PC-9 (cell line): ENCODE data around the gene SH3PXD2A. TPM values are rescaled to one million over a fixed set of nuclear protein-coding genes. Genes with fewer than 3 reads are reported as not detected.
"Not testable (repeated sequence)": the region's sequence is repeated elsewhere in the genome, so short reads cannot be mapped to it uniquely, and the experiment has no call there.

Experiments
- BruUV-seq: library from RNA; stranded (reverse); fragments of 400-500 nt; replicated peaks from 2 replicates; lab custom pipeline; 2021; lab: Mats Ljungman, UMichigan
- CTCF ChIA-PET: fragments of 300-600 bp; sonication (Branson Sonifier 250); formaldehyde crosslinking; loops from one replicate; lab custom pipeline; 2022; ENCODE audit warnings: antibody characterized with exemption; lab: Charles Lee
- POLR2A ChIA-PET: fragments of 300-600 bp; sonication (Branson Sonifier 250); formaldehyde crosslinking; loops from one replicate; lab custom pipeline; 2022; ENCODE audit warnings: antibody characterized with exemption; ENCODE audit not compliant: unreplicated experiment; lab: Charles Lee
- DNase-seq, 2 experiments: peaks; one replicate each; pipeline versions ENCODE4 v3.0.0 to v3.0.0-alpha.2; 2015 to 2022; ENCODE audit warnings: mixed read lengths in 1 of 2
- H2AFZ ChIP-seq: fragments of 200-600 bp; sonication (generic); 2 replicates; pipeline ENCODE4 v1.8.1; 2017; ENCODE audit warnings: antibody characterized with exemption
- H3F3A ChIP-seq: fragments of 200-600 bp; sonication (generic); 2 replicates; pipeline ENCODE4 v1.8.1; 2017; ENCODE audit warnings: antibody characterized with exemption, mild to moderate bottlenecking, low read depth; ENCODE audit not compliant: insufficient read depth
- H3K27ac ChIP-seq: fragments of 200-600 bp; sonication (generic); 2 replicates; pipeline ENCODE4 v1.6.1; 2016; ENCODE audit warnings: mixed run types
- H3K27me3 ChIP-seq: fragments of 200-600 bp; sonication (generic); 2 replicates; pipeline ENCODE4 v1.6.1; 2016; ENCODE audit warnings: low read depth, mixed run types; ENCODE audit not compliant: insufficient read depth
- H3K36me3 ChIP-seq: fragments of 200-600 bp; sonication (generic); 2 replicates; pipeline ENCODE4 v1.6.1; 2016; ENCODE audit warnings: low read depth, mixed run types
- H3K4me1 ChIP-seq: fragments of 200-600 bp; sonication (generic); replicated peaks from 2 replicates; pipeline ENCODE4 v1.6.1; 2016; ENCODE audit warnings: mixed run types; ENCODE audit not compliant: insufficient read depth
- H3K4me2 ChIP-seq: fragments of 200-600 bp; sonication (generic); 2 replicates; pipeline ENCODE4 v1.6.1; 2017; ENCODE audit warnings: mixed run types
- H3K4me3 ChIP-seq: fragments of 200-600 bp; sonication (generic); 2 replicates; pipeline ENCODE4 v1.6.1; 2016; ENCODE audit warnings: mixed run types
- H3K79me2 ChIP-seq: fragments of 200-600 bp; sonication (generic); 2 replicates; pipeline ENCODE4 v1.6.1; 2017; ENCODE audit warnings: low read depth, mixed run types
- H3K9me2 ChIP-seq: fragments of 200-600 bp; sonication (generic); 2 replicates; pipeline ENCODE4 v1.8.1; 2017; ENCODE audit warnings: mild to moderate bottlenecking; ENCODE audit not compliant: insufficient read depth
- H3K9me3 ChIP-seq: fragments of 200-600 bp; sonication (generic); 2 replicates; pipeline ENCODE4 v1.8.1; 2016; ENCODE audit warnings: low read depth; ENCODE audit not compliant: insufficient read depth
- H4K20me1 ChIP-seq: fragments of 200-600 bp; sonication (generic); 2 replicates; pipeline ENCODE4 v1.8.1; 2017; ENCODE audit not compliant: insufficient read depth
- EZH2 ChIP-seq: fragments of 200-600 bp; sonication (generic); IDR thresholded peaks from 2 replicates; pipeline ENCODE4 v1.8.0; 2017; ENCODE audit warnings: antibody characterized with exemption, low read depth
- intact Hi-C: fragments of 100-400 bp; cut with micrococcal nuclease; formaldehyde crosslinking; loops from one replicate; pipeline ENCODE4 v1.10.0; 2022; ENCODE audit not compliant: unreplicated experiment
- total RNA-seq: library from RNA; stranded (reverse); gene quantifications from 2 replicates; pipeline ENCODE4 v1.2.3, GENCODE V29; 2021
- TF ChIP-seq, protein P1 (sequence below): fragments of 200-600 bp; sonication (generic); conservative IDR thresholded peaks from 2 replicates; pipeline ENCODE4 v1.6.1; 2017; ENCODE audit warnings: mixed run types, antibody characterized with exemption, mild to moderate bottlenecking, moderate library complexity

Gene SH3PXD2A
- total RNA-seq, 1 experiment from 2014 or later, result 12.5 TPM

DNA sequence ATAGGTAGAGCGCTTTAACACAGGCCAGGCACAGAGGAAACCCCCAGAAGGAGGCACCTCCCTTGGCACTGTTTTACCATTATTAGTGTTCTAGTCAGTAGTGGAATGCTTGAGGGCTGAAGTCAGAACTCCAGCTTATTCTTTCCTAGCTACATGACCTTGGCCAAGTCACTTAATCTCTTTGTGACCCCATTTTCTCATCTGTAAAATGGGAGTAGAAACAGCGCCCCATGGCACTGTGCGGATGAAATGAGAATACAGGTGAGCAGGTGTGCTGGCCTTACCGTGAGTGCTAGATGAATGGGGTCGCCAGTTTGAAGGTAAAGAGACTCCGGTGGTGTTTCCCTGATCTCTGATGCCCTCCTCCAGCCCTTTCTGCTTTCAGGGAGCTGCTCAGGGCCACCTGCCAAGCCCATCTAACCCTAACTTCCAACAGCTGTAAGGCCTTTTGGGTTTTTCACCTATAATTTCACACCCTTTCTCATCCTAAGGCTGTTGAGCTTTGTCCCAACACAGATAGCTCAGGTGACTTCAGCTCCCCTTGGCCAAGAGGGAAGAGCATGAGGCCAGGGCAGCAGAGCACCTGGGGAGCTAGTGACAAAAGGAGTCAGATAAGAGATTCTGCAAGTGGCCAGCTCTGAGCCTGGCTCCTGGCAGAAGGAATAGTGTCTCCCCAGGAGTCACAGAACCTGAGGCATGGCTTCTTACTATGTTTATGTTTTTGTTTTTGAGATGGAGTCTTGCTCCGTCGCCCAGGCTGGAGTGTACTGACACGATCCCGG, 76.8 kb downstream of the SH3PXD2A start:
- TF ChIP-seq, protein P1, sequence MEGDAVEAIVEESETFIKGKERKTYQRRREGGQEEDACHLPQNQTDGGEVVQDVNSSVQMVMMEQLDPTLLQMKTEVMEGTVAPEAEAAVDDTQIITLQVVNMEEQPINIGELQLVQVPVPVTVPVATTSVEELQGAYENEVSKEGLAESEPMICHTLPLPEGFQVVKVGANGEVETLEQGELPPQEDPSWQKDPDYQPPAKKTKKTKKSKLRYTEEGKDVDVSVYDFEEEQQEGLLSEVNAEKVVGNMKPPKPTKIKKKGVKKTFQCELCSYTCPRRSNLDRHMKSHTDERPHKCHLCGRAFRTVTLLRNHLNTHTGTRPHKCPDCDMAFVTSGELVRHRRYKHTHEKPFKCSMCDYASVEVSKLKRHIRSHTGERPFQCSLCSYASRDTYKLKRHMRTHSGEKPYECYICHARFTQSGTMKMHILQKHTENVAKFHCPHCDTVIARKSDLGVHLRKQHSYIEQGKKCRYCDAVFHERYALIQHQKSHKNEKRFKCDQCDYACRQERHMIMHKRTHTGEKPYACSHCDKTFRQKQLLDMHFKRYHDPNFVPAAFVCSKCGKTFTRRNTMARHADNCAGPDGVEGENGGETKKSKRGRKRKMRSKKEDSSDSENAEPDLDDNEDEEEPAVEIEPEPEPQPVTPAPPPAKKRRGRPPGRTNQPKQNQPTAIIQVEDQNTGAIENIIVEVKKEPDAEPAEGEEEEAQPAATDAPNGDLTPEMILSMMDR, result no peak
- no peak for TF ChIP-seq EZH2
- DNase-seq, result no peak
- Histone ChIP-seq H3K79me2 (no peaks in the 10 kb centered on the region), H4K20me1 (no peaks in the 10 kb centered on the region), H3K4me1 (peaks cover 27% of the 10 kb centered on the region), H3K27ac (no peak overlapping the region), H3F3A (peaks cover 17% of the 10 kb centered on the region; the same call in 1 of the 2 replicates), H2AFZ (no peak overlapping the region), H3K4me3 (no peak overlapping the region), H3K9me3 (no peaks in the 10 kb centered on the region), H3K4me2 (no peak overlapping the region), H3K27me3 (no peaks in the 10 kb centered on the region), H3K9me2 (no peaks in the 10 kb centered on the region), H3K36me3 (no peaks in the 10 kb centered on the region)
- CTCF ChIA-PET, result no interaction called here
- POLR2A ChIA-PET, result no interaction called here
- no TSS peak for BruUV-seq
- intact Hi-C loops, result no loop called here

DNA sequence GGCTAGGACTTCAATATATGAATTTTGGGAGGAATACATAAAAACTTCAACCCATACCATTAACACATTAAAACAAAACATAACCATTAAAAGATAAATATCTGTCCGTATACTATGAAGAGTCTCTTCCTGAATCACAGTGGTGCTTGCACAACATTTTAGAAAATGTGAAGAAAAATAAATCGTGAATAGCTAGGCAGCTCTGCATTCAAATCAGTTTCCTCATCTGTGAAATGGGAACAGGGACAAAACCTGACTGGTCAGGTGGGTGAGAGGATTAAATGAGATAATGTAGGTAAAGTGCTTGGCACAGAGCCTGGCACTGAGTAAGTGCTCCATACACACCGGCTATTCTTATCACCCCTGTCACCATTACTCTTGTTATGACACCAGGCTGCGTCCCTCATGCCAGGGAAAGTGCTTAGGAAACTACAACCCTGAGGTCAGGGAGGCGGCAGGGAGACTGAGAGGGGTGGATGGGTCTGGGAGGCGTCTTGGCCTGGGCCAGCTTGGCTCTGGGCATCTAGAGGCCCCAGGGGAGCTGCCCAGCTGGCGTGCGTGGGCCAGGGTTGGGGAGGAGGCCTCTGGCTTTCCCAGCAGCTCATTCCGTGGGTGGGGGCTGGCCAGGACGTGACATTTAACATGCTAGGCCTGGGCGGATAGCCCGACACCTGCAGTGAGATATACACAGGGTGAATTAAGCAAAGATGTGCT, 78.3 kb downstream of the SH3PXD2A start:
- Histone ChIP-seq H2AFZ (no peak overlapping the region), H3K27me3 (no peaks in the 10 kb centered on the region), H3F3A (peaks cover 13% of the 10 kb centered on the region; the same call in 1 of the 2 replicates), H3K9me3 (no peaks in the 10 kb centered on the region), H3K79me2 (no peaks in the 10 kb centered on the region), H3K4me1 (peaks cover 17% of the 10 kb centered on the region), H3K9me2 (no peaks in the 10 kb centered on the region), H3K4me2 (no peak overlapping the region), H3K36me3 (no peaks in the 10 kb centered on the region), H3K27ac (no peak overlapping the region), H3K4me3 (no peak overlapping the region), H4K20me1 (no peaks in the 10 kb centered on the region)
- DNase-seq, result no peak
- BruUV-seq, result no TSS peak
- TF ChIP-seq, protein P1, result no peak
- no peak for TF ChIP-seq EZH2
- intact Hi-C loops, result no loop called here
- ChIA-PET CTCF (no interaction called here), POLR2A (no interaction called here)

DNA sequence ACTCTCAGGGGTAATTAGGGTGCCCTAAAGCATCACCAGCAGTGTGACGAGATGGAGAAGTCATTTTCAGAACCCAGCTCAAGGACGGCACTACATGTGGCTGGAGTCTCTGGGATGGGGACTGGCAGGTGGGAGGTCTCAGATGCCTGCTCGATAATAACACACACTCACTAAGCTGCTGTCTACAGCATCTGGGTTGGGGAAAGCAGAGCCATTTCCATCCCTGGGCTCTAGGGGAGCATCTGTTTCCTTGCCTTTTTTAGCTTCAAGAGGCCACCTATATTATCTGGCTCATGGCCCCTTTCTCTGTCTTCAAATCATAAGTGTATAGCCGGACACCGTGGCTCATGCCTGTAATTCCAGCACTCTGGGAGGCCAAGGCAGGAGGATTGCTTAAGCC, 79.6 kb downstream of the SH3PXD2A start:
- CTCF ChIA-PET, result no interaction called here
- Histone ChIP-seq H3K4me1 (peaks cover 5% of the 10 kb centered on the region; the same call in 1 of the 2 replicates), H3K9me3 (no peaks in the 10 kb centered on the region), H3K36me3 (no peaks in the 10 kb centered on the region), H3K9me2 (no peaks in the 10 kb centered on the region), H3F3A (peaks cover 2% of the 10 kb centered on the region; the same call in 1 of the 2 replicates), H3K4me3 (no peak overlapping the region), H3K79me2 (no peaks in the 10 kb centered on the region), H3K4me2 (no peak overlapping the region), H3K27me3 (no peaks in the 10 kb centered on the region), H2AFZ (no peak overlapping the region), H4K20me1 (no peaks in the 10 kb centered on the region), H3K27ac (no peak overlapping the region)
- no peak for TF ChIP-seq EZH2
- TF ChIP-seq, protein P1, result no peak
- POLR2A ChIA-PET, result no interaction called here
- no TSS peak for BruUV-seq
- intact Hi-C loops, result no loop called here
- no peak for DNase-seq

DNA sequence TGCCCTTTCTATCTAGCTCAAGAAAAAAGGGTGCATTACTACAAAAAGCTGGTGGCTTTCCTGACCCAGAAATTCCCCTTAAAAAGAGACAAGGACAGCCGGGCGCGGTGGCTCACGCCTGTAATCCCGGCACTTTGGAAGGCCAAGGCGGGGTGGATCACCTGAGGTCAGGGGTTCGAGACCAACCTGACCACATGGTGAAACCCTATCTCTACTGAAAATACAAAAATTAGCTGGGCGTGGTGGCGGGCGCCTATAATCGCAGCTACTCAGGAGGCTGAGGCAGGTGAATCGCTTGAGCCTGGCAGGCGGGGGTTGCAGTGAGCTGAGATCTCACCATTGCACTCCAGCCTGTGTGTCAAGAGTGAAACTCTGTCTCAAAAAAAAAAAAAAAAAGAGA, 82.5 kb downstream of the SH3PXD2A start:
- H3K27ac ChIP-seq, H3K79me2 ChIP-seq, H3K27me3 ChIP-seq, H3K9me2 ChIP-seq, BruUV-seq, H3K4me3 ChIP-seq, DNase-seq, POLR2A ChIA-PET, H3F3A ChIP-seq, H3K36me3 ChIP-seq, H4K20me1 ChIP-seq, H3K4me2 ChIP-seq, H3K9me3 ChIP-seq, H3K4me1 ChIP-seq, H2AFZ ChIP-seq, CTCF ChIA-PET, intact Hi-C loops: not testable (repeated sequence)
